HepG2 (cell line): Measurements from ENCODE around the gene NDUFB10. TPM values are rescaled to one million over a fixed set of nuclear protein-coding genes. Genes with fewer than 3 reads are reported as not detected.

Experiments used
- HMGA1 ChIP-seq: sonication (generic); formaldehyde crosslinking; conservative IDR thresholded peaks from 2 replicates; pipeline ENCODE4 v1.4.0; 2020; ENCODE audit warnings: missing genetic modification reagents
- HNRNPL ChIP-seq: fragments of 200-400 bp; formaldehyde crosslinking; IDR thresholded peaks from 2 replicates; pipeline ENCODE4 v1.6.1; 2017; ENCODE audit warnings: mild to moderate bottlenecking, low read depth, low read length
- SAP130 ChIP-seq: IDR thresholded peaks from 2 replicates; pipeline ENCODE4 v1.6.1; 2016; ENCODE audit warnings: low read depth
- SIX4 ChIP-seq: sonication (generic); formaldehyde crosslinking; IDR thresholded peaks from 2 replicates; pipeline ENCODE4 v1.4.0; 2020; ENCODE audit warnings: missing genetic modification reagents
- XRCC5 ChIP-seq: fragments of 200-400 bp; formaldehyde crosslinking; optimal IDR thresholded peaks from 2 replicates; pipeline ENCODE3; 2017; ENCODE audit warnings: mild to moderate bottlenecking, low read length
- ZC3H13 ChIP-seq: sonication (generic); formaldehyde crosslinking; IDR thresholded peaks from 2 replicates; pipeline ENCODE4 v1.8.1; 2023; ENCODE audit warnings: mild to moderate bottlenecking, missing genetic modification reagents, moderate library complexity
- ZFY ChIP-seq: sonication (generic); formaldehyde crosslinking; IDR thresholded peaks from 2 replicates; pipeline ENCODE4 v1.4.0; 2020; ENCODE audit warnings: missing genetic modification reagents
- ZSCAN29 ChIP-seq: sonication (generic); formaldehyde crosslinking; conservative IDR thresholded peaks from 2 replicates; pipeline ENCODE4 v1.4.0; 2020; ENCODE audit warnings: mild to moderate bottlenecking, missing genetic modification reagents
- ZSCAN31 ChIP-seq: sonication (generic); formaldehyde crosslinking; IDR thresholded peaks from 2 replicates; pipeline ENCODE4 v1.5.0; 2020; ENCODE audit warnings: low read depth, mild to moderate bottlenecking, missing genetic modification reagents
- polyA plus RNA-seq, 8 experiments: library from polyadenylated mRNA; depleted of rRNA in 3 of 8; stranded (reverse) in 7 of 8; unstranded in 1 of 8; fragments of >200 nt; fragmentation: Illumina TruSeq in 4 of 8; extraction: Trizol in 4 of 8; gene quantifications; 2 replicates each; pipeline versions ENCODE4 v1.2.1 to v1.2.3, GENCODE V29; 2011 to 2016; ENCODE audit warnings: low read depth in 4 of 8, missing spikeins in 1 of 8, mixed read lengths in 1 of 8; ENCODE audit not compliant: insufficient read depth in 1 of 8
- total RNA-seq, 5 experiments: library from RNA; depleted of rRNA; stranded (reverse); fragments of >200 nt; fragmentation: Illumina TruSeq; extraction: Trizol; gene quantifications; 2 replicates each; pipeline ENCODE4 v1.2.3, GENCODE V29; 2016; ENCODE audit warnings: low read depth in 1 of 5
- TF ChIP-seq, protein P1 (sequence below): sonication (generic); formaldehyde crosslinking; IDR thresholded peaks from 2 replicates; pipeline ENCODE4 v1.4.0; 2020; ENCODE audit warnings: missing genetic modification reagents, mild to moderate bottlenecking, borderline replicate concordance
- TF ChIP-seq, protein P2 (sequence below): sonication (generic); formaldehyde crosslinking; IDR thresholded peaks from 2 replicates; pipeline ENCODE4 v1.5.0; 2020; ENCODE audit warnings: mild to moderate bottlenecking, missing genetic modification reagents
- TF ChIP-seq, protein P3 (sequence below): sonication (generic); formaldehyde crosslinking; IDR thresholded peaks from 2 replicates; pipeline ENCODE4 v1.8.0; 2022; ENCODE audit warnings: missing genetic modification reagents, mild to moderate bottlenecking, moderate library complexity, borderline replicate concordance
- TF ChIP-seq, protein P4 (sequence below): sonication (generic); formaldehyde crosslinking; IDR thresholded peaks from 2 replicates; pipeline ENCODE4 v1.4.0; 2020; ENCODE audit warnings: missing genetic modification reagents
- TF ChIP-seq, protein P5 (sequence below): sonication (generic); formaldehyde crosslinking; IDR thresholded peaks from 2 replicates; pipeline ENCODE4 v1.9.0; 2021; ENCODE audit warnings: missing genetic modification reagents, borderline replicate concordance
- TF ChIP-seq, protein P6 (sequence below): sonication (generic); formaldehyde crosslinking; IDR thresholded peaks from 2 replicates; pipeline ENCODE4 v1.4.0; 2020; ENCODE audit warnings: mild to moderate bottlenecking, missing genetic modification reagents

Gene NDUFB10
- total and polyA plus RNA-seq, 2 of the 13 experiments (the other 11 are each of a cell fraction or from before 2014, with no cell fraction given): 68.6 to 157 TPM

DNA sequence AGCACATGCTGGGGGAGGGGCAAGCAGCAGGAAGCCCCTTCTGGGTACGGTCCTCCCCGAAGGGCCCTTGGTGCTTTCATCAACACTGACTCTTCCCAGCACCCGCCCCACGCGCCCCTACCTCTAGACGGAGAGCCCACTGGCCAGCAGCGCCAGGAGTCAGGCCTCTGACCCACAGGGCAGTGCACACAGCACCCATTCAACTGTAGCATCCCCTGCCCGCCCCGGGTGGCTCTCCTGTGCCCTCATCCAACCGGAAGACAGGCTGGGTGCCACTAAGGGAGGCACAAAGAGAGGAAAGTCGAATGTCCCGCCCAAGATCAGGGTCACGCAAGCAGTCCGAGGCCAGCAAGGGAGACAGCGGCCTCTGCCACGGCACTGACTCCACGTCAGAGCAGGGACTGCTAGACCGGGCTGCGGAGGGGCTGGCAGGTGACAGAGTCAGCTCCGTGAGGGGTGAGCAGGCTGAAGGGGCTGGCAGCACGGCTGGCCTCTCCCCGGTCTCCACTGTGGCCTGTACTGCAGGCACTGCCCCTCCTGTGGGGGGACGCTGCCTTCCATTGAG is 26.2 kb upstream of the NDUFB10 start (continued):
- TF ChIP-seq, protein P1, sequence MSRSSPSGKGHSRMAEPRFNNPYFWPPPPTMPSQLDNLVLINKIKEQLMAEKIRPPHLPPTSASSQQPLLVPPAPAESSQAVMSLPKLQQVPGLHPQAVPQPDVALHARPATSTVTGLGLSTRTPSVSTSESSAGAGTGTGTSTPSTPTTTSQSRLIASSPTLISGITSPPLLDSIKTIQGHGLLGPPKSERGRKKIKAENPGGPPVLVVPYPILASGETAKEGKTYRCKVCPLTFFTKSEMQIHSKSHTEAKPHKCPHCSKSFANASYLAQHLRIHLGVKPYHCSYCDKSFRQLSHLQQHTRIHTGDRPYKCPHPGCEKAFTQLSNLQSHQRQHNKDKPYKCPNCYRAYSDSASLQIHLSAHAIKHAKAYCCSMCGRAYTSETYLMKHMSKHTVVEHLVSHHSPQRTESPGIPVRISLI (CRISPR knock-in tag): 0 out of 2 replicates have a peak, but pooled peaks have one; percentile 27
- TF ChIP-seq, protein P2, sequence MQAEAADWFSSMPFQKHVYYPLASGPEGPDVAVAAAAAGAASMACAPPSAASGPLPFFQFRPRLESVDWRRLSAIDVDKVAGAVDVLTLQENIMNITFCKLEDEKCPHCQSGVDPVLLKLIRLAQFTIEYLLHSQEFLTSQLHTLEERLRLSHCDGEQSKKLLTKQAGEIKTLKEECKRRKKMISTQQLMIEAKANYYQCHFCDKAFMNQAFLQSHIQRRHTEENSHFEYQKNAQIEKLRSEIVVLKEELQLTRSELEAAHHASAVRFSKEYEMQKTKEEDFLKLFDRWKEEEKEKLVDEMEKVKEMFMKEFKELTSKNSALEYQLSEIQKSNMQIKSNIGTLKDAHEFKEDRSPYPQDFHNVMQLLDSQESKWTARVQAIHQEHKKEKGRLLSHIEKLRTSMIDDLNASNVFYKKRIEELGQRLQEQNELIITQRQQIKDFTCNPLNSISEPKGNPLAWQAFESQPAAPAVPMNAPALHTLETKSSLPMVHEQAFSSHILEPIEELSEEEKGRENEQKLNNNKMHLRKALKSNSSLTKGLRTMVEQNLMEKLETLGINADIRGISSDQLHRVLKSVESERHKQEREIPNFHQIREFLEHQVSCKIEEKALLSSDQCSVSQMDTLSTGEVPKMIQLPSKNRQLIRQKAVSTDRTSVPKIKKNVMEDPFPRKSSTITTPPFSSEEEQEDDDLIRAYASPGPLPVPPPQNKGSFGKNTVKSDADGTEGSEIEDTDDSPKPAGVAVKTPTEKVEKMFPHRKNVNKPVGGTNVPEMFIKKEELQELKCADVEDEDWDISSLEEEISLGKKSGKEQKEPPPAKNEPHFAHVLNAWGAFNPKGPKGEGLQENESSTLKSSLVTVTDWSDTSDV: no peak
- 0 out of 2 replicates have a peak, but pooled peaks have one; percentile 26 for TF ChIP-seq ZFY
- no peak for TF ChIP-seq ZSCAN29 (CRISPR knock-in tag)
- TF ChIP-seq, protein P3, sequence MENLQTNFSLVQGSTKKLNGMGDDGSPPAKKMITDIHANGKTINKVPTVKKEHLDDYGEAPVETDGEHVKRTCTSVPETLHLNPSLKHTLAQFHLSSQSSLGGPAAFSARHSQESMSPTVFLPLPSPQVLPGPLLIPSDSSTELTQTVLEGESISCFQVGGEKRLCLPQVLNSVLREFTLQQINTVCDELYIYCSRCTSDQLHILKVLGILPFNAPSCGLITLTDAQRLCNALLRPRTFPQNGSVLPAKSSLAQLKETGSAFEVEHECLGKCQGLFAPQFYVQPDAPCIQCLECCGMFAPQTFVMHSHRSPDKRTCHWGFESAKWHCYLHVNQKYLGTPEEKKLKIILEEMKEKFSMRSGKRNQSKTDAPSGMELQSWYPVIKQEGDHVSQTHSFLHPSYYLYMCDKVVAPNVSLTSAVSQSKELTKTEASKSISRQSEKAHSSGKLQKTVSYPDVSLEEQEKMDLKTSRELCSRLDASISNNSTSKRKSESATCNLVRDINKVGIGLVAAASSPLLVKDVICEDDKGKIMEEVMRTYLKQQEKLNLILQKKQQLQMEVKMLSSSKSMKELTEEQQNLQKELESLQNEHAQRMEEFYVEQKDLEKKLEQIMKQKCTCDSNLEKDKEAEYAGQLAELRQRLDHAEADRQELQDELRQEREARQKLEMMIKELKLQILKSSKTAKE: 0 out of 2 replicates have a peak, but pooled peaks have one; percentile 36
- peak; percentile 95 for TF ChIP-seq HNRNPL
- no peak for TF ChIP-seq HMGA1
- TF ChIP-seq, protein P4, sequence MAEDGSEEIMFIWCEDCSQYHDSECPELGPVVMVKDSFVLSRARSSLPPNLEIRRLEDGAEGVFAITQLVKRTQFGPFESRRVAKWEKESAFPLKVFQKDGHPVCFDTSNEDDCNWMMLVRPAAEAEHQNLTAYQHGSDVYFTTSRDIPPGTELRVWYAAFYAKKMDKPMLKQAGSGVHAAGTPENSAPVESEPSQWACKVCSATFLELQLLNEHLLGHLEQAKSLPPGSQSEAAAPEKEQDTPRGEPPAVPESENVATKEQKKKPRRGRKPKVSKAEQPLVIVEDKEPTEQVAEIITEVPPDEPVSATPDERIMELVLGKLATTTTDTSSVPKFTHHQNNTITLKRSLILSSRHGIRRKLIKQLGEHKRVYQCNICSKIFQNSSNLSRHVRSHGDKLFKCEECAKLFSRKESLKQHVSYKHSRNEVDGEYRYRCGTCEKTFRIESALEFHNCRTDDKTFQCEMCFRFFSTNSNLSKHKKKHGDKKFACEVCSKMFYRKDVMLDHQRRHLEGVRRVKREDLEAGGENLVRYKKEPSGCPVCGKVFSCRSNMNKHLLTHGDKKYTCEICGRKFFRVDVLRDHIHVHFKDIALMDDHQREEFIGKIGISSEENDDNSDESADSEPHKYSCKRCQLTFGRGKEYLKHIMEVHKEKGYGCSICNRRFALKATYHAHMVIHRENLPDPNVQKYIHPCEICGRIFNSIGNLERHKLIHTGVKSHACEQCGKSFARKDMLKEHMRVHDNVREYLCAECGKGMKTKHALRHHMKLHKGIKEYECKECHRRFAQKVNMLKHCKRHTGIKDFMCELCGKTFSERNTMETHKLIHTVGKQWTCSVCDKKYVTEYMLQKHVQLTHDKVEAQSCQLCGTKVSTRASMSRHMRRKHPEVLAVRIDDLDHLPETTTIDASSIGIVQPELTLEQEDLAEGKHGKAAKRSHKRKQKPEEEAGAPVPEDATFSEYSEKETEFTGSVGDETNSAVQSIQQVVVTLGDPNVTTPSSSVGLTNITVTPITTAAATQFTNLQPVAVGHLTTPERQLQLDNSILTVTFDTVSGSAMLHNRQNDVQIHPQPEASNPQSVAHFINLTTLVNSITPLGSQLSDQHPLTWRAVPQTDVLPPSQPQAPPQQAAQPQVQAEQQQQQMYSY (CRISPR knock-in tag): no peak
- peak; percentile 43; the same call in 1 of the 2 replicates for TF ChIP-seq SAP130 (CRISPR knock-in tag)
- no peak for TF ChIP-seq ZSCAN31 (CRISPR knock-in tag)
- TF ChIP-seq, protein P5, sequence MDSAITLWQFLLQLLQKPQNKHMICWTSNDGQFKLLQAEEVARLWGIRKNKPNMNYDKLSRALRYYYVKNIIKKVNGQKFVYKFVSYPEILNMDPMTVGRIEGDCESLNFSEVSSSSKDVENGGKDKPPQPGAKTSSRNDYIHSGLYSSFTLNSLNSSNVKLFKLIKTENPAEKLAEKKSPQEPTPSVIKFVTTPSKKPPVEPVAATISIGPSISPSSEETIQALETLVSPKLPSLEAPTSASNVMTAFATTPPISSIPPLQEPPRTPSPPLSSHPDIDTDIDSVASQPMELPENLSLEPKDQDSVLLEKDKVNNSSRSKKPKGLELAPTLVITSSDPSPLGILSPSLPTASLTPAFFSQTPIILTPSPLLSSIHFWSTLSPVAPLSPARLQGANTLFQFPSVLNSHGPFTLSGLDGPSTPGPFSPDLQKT (CRISPR knock-in tag): no peak
- no peak for TF ChIP-seq SIX4 (CRISPR knock-in tag)
- TF ChIP-seq, protein P6, sequence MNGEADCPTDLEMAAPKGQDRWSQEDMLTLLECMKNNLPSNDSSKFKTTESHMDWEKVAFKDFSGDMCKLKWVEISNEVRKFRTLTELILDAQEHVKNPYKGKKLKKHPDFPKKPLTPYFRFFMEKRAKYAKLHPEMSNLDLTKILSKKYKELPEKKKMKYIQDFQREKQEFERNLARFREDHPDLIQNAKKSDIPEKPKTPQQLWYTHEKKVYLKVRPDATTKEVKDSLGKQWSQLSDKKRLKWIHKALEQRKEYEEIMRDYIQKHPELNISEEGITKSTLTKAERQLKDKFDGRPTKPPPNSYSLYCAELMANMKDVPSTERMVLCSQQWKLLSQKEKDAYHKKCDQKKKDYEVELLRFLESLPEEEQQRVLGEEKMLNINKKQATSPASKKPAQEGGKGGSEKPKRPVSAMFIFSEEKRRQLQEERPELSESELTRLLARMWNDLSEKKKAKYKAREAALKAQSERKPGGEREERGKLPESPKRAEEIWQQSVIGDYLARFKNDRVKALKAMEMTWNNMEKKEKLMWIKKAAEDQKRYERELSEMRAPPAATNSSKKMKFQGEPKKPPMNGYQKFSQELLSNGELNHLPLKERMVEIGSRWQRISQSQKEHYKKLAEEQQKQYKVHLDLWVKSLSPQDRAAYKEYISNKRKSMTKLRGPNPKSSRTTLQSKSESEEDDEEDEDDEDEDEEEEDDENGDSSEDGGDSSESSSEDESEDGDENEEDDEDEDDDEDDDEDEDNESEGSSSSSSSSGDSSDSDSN (CRISPR knock-in tag): 0 out of 2 replicates have a peak, but pooled peaks have one; percentile 21
- TF ChIP-seq XRCC5: peak; percentile 22
- TF ChIP-seq ZC3H13 (CRISPR knock-in tag): peak; percentile 65; the same call in 1 of the 2 replicates
